Measurements from ENCODE around the gene GOLGA6L25.
"Not testable (repeated sequence)": the region's sequence is repeated elsewhere in the genome, so short reads cannot be mapped to it uniquely, and the experiment has no call there.

GOLGA6L25 gene, protein sequence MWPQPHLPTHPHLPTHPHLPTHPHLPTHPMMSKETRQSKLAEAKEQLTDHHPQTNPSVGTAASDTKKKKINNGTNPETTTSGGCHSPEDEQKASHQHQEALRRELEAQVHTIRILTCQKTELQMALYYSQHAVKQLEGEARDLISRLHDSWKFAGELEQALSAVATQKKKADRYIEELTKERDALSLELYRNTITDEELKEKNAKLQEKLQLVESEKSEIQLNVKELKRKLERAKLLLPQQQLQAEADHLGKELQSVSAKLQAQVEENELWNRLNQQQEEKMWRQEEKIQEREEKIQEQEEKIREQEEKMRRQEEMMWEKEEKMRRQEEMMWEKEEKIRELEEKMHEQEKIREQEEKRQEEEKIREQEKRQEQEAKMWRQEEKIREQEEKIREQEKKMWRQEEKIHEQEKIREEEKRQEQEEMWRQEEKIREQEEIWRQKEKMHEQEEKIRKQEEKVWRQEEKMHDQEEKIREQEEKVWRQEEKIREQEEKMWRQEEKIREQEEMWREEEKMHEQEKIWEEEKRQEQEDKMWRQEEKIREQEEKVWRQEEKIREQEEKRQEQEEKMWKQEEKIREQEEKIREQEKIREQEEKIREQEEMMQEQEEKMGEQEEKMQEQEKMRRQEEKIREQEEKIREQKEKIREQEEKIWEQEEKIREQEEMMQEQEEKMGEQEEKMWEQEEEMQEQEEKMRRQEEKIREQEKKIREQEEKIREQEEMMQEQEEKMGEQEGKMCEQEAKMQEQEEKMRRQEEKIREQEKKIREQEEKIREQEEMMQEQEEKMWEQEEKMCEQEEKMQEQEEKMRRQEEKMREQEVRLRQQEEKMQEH

DNA sequence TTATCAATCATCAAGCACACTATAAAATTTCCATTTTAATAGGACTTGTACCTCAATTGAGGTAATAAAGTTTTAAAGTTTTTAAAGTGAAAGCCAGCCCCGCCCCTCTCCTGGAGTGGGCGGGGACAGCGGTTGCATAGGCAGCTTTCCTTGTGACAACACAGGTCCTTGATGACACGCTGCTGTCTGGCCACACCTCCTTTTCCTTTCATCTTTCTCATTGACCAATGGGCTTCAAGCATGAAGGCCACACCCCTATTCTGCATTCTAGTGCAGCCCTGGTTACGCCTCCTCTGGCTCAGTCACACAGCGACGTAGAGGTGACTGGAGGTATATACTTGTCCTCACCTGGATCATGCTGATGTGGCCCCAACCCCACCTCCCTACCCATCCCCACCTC is at the start of gene GOLGA6L25:
Gene GOLGA6L25 (plus strand): TSS at position 301 of the 400 bp plus-strand sequence. CDS start 61 bp downstream, at position 362.
- not testable (repeated sequence) for DNase-seq

GRCh38 chr15:28508217-28508889 is 45.0 kb upstream of the GOLGA6L25 start:
- DNase-seq, result not testable (repeated sequence)

DNA sequence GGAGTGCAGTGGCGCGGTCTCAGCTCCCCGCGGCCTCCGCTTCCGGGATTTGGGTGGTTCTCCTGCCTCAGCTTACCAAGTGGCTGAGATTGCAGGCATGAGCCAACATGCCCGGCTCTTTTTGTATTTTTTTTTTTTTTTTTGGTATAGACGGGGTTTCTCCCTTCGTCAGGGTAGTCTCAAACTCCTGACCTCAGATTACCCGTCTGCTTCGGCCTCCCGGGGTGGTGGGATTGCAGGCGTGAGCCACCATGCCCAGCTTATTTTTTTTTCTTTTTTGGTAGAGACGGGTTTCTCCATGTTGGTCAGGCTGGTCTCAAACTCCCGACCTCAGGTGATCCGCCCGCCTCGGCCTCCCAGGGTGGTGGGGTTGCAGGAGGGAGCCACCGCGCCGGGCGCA is 39.2 kb upstream of the GOLGA6L25 start:
- not testable (repeated sequence) for DNase-seq

GRCh38 chr15:28515208-28515607 is 38.2 kb upstream of the GOLGA6L25 start:
- DNase-seq, result not testable (repeated sequence)

DNA sequence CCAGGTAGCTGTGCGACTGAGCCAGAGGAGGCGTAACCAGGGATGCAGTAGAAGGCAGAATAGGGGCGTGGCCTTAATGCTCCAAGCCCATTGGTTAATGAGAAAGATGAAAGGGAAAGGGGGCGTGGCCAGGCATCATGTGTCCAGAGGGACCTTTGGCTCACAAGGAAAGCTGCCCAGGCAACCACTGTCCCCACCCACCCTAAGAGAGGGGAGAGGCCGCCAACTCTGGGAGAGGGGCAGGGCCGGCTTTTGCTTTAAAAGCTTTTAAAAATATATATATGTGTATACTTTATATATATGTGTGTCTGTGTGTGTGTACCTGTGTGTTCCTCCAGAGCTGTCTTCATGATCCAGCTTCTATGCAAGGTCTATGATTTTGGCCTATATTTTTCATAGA is 20.4 kb upstream of the GOLGA6L25 start, which contains the start of gene GOLGA8G:
Gene GOLGA8G (minus strand): TSS at position 18 of the 400 bp plus-strand sequence. CDS start 62 bp downstream, outside the sequence.
- not testable (repeated sequence) for DNase-seq

DNA sequence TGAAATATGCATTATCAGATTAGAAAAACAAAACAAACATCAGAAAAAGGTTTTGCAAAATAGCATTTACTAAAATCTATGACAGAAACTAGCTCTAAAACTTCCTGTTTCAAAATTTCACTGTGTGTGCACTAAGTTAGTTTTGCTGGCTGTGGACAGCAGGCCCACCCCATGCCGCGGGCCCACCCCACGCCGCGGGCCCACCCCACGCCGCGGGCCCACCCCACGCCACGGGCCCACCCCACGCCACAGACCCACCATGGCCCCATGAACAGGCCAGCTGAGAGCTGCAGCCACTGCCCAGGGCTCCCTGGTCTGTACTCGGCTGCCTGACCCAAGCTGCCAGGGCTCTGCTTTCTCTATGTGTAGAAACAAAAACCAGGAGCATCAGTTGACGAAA is 20.0 kb downstream of the GOLGA6L25 start:
- DNase-seq, result not testable (repeated sequence)

DNA sequence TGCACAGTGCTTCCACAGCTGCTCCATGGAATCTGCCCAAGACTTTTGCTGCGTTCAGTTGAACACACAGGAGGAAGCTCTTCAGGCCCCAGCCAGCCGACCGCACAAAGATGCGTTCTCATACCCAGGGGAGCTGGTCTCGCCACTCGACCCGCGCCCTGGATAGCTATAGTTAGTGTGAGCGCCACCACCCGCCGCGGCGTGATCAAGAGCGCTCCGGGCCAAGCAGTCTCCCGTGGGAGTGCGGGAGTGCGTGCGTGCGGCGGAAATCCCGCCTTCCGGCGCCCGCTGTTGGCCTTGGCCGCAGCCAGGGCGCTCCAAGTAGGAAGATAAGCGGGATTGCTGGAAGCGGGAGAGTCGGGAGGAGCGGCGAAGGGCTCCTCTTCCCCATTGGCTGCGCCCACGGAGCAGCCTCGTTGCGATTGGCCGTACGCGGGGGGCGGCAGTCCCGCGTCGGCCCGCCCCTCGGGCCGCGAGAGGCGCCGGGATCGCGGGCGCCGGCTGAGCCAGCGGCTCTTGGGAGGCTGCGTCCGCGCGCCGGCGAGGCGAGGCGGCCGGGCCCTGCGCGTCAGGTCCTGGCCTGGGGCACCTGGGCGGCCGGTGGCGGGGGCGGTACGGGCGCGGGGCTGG is 35.7 kb downstream of the GOLGA6L25 start:
- DNase-seq, result not testable (repeated sequence)

DNA sequence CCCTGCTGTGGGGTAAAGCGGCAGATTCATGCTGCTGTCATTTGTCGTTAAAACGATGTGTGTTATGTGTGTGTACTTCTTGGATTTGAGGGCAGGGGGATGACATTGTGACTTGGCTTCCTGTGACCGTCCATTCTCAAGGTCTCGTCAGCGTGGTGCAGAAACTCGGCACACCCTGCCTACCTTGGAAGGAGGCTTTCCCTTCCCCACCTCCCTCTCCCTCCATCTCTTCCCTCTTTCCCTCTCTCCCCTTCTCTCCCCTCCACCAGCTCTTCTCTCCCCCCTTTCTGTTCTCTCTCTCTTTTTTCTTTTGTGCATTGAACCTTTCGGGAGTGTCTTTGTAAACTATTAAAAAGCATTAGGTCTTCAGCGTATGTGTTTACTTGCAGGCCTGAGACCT is 36.4 kb downstream of the GOLGA6L25 start:
- DNase-seq, result not testable (repeated sequence)

DNA sequence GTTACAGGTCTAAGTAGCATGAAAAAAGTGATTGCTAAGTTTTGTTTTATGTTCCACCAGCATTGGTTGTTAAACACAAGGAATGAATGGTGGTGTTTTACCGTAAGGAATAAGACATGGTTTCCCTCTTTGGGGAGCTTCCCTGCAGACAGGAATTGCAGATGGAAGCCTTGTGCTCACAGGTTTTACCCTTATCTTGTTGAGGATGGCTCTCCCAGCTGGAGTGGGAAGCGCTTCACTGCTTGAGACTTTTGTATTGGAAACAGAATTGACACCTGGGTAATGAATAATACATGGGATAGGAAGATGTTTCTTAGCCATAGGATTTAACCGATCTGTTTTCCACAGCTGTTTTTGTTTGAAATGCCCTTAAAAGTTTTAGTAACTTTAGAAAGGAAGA is 39.0 kb downstream of the GOLGA6L25 start:
- DNase-seq, result not testable (repeated sequence)

DNA sequence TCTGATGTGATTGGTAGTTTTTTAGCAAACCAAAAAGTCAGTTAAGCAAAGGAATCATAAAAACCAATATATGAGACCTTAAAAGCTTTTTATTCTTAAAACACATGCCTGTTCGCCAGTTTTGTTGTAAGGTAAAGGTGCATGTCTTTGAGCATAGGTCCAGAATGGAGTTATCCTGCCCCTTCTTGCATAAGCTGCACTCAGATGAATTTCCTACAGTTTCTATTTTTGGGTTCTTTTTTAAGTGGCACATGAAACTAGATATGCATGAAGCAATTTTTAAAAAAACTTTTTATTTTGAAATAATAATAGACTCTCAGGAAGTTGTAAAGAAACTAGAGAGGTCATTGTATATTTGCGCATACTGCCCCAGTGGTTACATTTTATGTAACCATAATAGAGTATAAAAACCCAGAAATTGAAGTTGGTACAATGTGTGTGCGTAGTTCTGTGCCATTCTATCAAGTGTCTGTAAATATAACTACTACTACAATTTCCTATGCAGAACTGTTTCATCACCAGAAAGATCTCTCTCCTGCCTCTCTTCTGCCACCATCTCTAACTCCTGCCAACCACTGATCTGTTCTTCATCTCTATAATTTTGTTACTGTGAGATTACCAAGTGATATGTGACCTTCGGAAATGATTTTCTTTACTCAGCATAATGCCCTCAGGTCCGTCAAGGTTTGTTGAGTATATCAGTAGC is 40.2 kb downstream of the GOLGA6L25 start:
- DNase-seq, result not testable (repeated sequence)

- DNase-seq, result not testable (repeated sequence)
These were observed 44.1 kb downstream of the GOLGA6L25 start for GRCh38 chr15:28597471-28597870.

- not testable (repeated sequence) for DNase-seq
These were observed 44.8 kb downstream of the GOLGA6L25 start for GRCh38 chr15:28598209-28598608.

DNA sequence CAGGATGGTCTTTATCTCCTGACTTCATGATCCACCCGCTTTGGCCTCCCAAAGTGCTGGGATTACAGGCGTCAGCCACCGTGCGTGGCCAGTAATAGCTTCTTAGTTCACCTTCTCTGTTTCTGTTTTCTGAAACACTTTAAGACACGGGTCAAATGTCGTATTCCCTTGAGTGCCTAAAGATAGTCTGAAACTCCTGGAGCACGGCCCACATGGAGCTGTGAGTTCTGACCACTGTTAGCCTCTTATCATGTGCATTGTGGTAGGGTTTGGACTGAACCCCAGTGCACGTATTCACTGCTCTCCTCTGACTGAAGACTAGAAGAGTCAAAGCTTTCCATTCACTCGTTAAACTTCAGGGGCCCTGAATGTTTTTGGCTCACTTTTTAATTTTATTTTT is 48.8 kb downstream of the GOLGA6L25 start:
- not testable (repeated sequence) for DNase-seq

All from Kasumi-1 (cell line).